Activated CD8-positive, alpha-beta memory T cell treated with anti-CD3 and anti-CD28 coated beads, Interleukin-2, amount 50 U/mL, for 1 hour (primary cell): Measurements from ENCODE around the gene CD28.
"Not testable (repeated sequence)": the region's sequence is repeated elsewhere in the genome, so short reads cannot be mapped to it uniquely, and the experiment has no call there.

Source experiments
- DNase-seq: peaks from one replicate; pipeline ENCODE4 v3.0.0-alpha.2; 2020; ENCODE audit errors: extremely low read depth

CD28 gene

GRCh38 chr2:203687165-203687564, 19.3 kb upstream of the CD28 start:
- no peak for DNase-seq

- DNase-seq: no peak
These were observed 17.6 kb upstream of the CD28 start for GRCh38 chr2:203688798-203689197.

- no peak for DNase-seq
These were observed 16.9 kb upstream of the CD28 start for GRCh38 chr2:203689426-203690116.

GRCh38 chr2:203690117-203690431, 16.4 kb upstream of the CD28 start:
- DNase-seq: no peak

- DNase-seq: no peak
These were observed 15.9 kb upstream of the CD28 start for GRCh38 chr2:203690441-203691047.

- DNase-seq: no peak
These were observed 15.3 kb upstream of the CD28 start for GRCh38 chr2:203691149-203691548.

- DNase-seq: no peak
These were observed 14.3 kb upstream of the CD28 start for GRCh38 chr2:203692031-203692710.

GRCh38 chr2:203693242-203693879, 13.1 kb upstream of the CD28 start:
- no peak for DNase-seq

- no peak for DNase-seq
These were observed 12.2 kb upstream of the CD28 start for GRCh38 chr2:203694191-203694590.

- no peak for DNase-seq
These were observed 9.2 kb upstream of the CD28 start for GRCh38 chr2:203697190-203697589.

- not testable (repeated sequence) for DNase-seq
These were observed 8.7 kb upstream of the CD28 start for GRCh38 chr2:203697763-203698162.

GRCh38 chr2:203698410-203698809, 8.0 kb upstream of the CD28 start:
- not testable (repeated sequence) for DNase-seq

GRCh38 chr2:203704430-203704829, 2.0 kb upstream of the CD28 start:
- DNase-seq: no peak

- DNase-seq: no peak
These were observed 1.3 kb upstream of the CD28 start for GRCh38 chr2:203705178-203705577.

GRCh38 chr2:203707530-203707929, 1.1 kb downstream of the CD28 start:
- DNase-seq: no peak

GRCh38 chr2:203708846-203709396, 2.5 kb downstream of the CD28 start:
- no peak for DNase-seq

GRCh38 chr2:203709416-203710040, 3.1 kb downstream of the CD28 start:
- DNase-seq: no peak

- no peak for DNase-seq
These were observed 3.8 kb downstream of the CD28 start for GRCh38 chr2:203710226-203710625.

GRCh38 chr2:203710952-203711351, 4.5 kb downstream of the CD28 start:
- no peak for DNase-seq

- no peak for DNase-seq
These were observed 5.0 kb downstream of the CD28 start for GRCh38 chr2:203711399-203711798.

GRCh38 chr2:203713381-203713780, 6.9 kb downstream of the CD28 start:
- no peak for DNase-seq

GRCh38 chr2:203714112-203714511, 7.7 kb downstream of the CD28 start:
- DNase-seq: no peak
